ENCODE results near the gene CLCF1.

CLCF1 gene

DNA sequence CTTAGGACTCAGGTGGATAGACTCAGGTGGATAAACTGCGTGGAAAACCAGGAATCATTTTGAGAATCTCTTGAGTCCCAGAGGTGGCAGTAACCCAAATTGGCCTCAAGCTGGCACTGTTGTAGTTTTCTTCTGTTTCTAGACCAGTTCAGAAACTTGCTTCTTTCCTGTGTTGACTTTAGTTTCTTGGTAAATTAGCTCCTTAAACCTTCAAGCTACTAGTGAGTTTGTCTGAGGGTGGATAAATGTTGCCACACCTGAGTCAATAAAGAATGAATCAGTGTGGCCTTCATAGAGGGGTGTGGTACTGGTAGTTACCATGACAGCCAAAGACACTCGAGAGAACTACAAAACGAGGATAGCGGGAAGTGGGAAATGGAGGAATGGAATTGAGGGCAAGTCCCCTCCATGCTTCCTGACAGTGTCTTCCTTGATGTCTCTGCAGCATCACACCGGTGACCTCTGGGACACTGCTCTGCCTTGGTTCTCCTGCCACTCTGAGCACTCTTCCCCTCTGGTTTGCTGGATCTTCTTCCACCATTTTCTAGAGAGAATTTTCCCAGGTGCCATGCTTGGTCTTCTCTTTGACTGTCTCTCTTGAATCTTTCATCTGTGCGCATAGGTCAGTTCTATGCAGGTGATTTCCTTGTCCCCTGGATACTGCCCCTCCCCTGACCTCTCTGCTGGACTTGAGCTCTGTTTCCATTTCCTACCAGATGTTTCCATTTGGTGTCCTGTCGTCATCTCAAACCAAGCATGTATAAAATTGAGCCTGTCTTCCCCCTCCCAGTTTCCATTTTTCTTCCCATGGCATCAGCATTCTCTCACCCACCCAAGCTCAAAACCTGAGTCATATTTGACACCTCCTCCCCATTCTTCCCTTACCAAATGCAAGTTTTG lies 27.2 kb downstream of the CLCF1 start:
- no peaks in the 10 kb centered on the region for H3K36me3 ChIP-seq (ENCODE audit: control insufficient read depth, insufficient read depth, low read length)

DNA sequence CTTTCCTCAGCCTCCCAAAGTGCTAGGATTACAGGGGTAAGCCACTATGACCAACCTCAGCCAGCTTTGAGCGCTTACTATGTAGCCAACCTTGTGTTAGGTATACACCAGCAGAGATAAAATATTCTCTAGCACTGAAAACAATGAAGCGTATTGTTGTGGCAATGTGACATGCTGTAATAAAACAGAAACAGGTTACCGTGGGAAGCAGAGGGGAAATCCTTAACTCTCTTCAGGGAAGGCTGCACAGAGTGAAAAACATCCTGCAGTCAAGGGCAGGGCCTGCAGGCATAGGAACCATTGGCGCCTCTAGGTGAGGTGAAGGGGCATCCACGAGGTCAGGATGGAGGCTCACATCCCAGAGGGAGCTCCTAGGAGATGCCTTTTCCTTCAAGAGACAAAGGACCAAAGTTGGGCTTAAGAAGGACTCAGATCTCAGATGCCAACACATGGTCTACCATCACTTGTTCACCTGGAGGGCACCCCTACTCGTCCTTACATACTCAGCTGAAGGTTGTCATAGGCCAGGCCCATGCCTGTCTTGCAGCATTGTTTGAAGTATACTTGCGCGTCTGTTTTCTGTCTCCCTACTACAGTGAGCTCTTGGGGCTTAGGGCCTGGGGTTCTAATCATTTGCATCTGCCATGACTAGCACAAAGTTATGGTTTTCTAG lies 28.0 kb downstream of the CLCF1 start:
- Histone ChIP-seq H3K4me3 (ENCODE audit: low read length) (no peak overlapping the region), H3K9me3 (ENCODE audit: control insufficient read depth, insufficient read depth, low read length) (no peaks in the 10 kb centered on the region), H3K27ac (ENCODE audit: low read length) (no peak overlapping the region), H3K27me3 (ENCODE audit: control insufficient read depth, insufficient read depth, low read length) (no peaks in the 10 kb centered on the region), H3K4me1 (ENCODE audit: control insufficient read depth, insufficient read depth, low read length) (no peaks in the 10 kb centered on the region; the same call in 1 of the 2 replicates), H3K36me3 (ENCODE audit: control insufficient read depth, insufficient read depth, low read length) (no peaks in the 10 kb centered on the region)
- no CpG with 5 or more reads among the region's 8 CpGs for WGBS (ENCODE audit: insufficient coverage, insufficient read length)
- no peak for DNase-seq (ENCODE audit: low read depth, low spot score)

More for the DNA sequence above, 27.2 kb downstream of the CLCF1 start:
- Histone ChIP-seq H3K27me3 (ENCODE audit: control insufficient read depth, insufficient read depth, low read length) (no peaks in the 10 kb centered on the region), H3K9me3 (ENCODE audit: control insufficient read depth, insufficient read depth, low read length) (no peaks in the 10 kb centered on the region), H3K4me3 (ENCODE audit: low read length) (no peak overlapping the region), H3K27ac (ENCODE audit: low read length) (no peak overlapping the region), H3K4me1 (ENCODE audit: control insufficient read depth, insufficient read depth, low read length) (no peaks in the 10 kb centered on the region; the same call in 1 of the 2 replicates)
- DNase-seq (ENCODE audit: low read depth, low spot score) = no peak
- no CpG with 5 or more reads among the region's 7 CpGs for WGBS (ENCODE audit: insufficient coverage, insufficient read length)

GRCh38 chr11:67344264-67344663 lies 29.1 kb downstream of the CLCF1 start:
- WGBS (ENCODE audit: insufficient coverage, insufficient read length) = no CpG with 5 or more reads among the region's 4 CpGs
- Histone ChIP-seq H3K27ac (ENCODE audit: low read length) (no peak overlapping the region), H3K36me3 (ENCODE audit: control insufficient read depth, insufficient read depth, low read length) (no peaks in the 10 kb centered on the region), H3K4me3 (ENCODE audit: low read length) (no peak overlapping the region), H3K9me3 (ENCODE audit: control insufficient read depth, insufficient read depth, low read length) (no peaks in the 10 kb centered on the region), H3K4me1 (ENCODE audit: control insufficient read depth, insufficient read depth, low read length) (no peaks in the 10 kb centered on the region; the same call in 1 of the 2 replicates), H3K27me3 (ENCODE audit: control insufficient read depth, insufficient read depth, low read length) (no peaks in the 10 kb centered on the region)
- DNase-seq (ENCODE audit: low read depth, low spot score) = no peak

DNA sequence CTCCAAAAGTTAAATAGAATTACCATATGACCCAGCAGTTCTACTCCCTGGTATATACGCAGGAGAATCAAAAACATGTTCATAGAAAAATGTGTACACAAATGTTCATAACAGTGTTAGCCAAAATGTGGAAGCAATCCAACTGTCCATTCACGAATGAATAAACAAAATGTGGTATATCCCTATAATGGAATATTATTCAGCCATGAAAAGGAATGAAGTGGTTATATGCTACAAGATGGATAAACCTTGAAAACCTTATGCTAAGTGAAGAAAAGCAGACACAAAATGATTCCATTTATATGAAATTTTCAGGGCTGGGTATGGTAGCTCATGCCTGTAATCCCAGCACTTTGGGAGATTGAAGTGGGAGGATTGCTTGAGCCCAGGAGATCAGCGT lies 36.1 kb downstream of the CLCF1 start:
- H3K9me3 ChIP-seq (ENCODE audit: control insufficient read depth, insufficient read depth, low read length) = no peaks in the 10 kb centered on the region
- H3K27me3 ChIP-seq (ENCODE audit: control insufficient read depth, insufficient read depth, low read length) = no peaks in the 10 kb centered on the region
- no peak overlapping the region for H3K27ac ChIP-seq (ENCODE audit: low read length)
- no peaks in the 10 kb centered on the region for H3K36me3 ChIP-seq (ENCODE audit: control insufficient read depth, insufficient read depth, low read length)
- H3K4me3 ChIP-seq (ENCODE audit: low read length) = no peak overlapping the region
- DNase-seq (ENCODE audit: low read depth, low spot score) = no peak
- H3K4me1 ChIP-seq (ENCODE audit: control insufficient read depth, insufficient read depth, low read length) = no peaks in the 10 kb centered on the region
- no CpG with 5 or more reads among the region's 3 CpGs for WGBS (ENCODE audit: insufficient coverage, insufficient read length)

GRCh38 chr11:67332081-67332691 lies 41.2 kb downstream of the CLCF1 start:
- no peak for DNase-seq (ENCODE audit: low read depth, low spot score)
- Histone ChIP-seq H3K9me3 (ENCODE audit: control insufficient read depth, insufficient read depth, low read length) (no peaks in the 10 kb centered on the region), H3K27ac (ENCODE audit: low read length) (no peak overlapping the region), H3K36me3 (ENCODE audit: control insufficient read depth, insufficient read depth, low read length) (no peaks in the 10 kb centered on the region), H3K4me3 (ENCODE audit: low read length) (no peak overlapping the region), H3K4me1 (ENCODE audit: control insufficient read depth, insufficient read depth, low read length) (no peaks in the 10 kb centered on the region), H3K27me3 (ENCODE audit: control insufficient read depth, insufficient read depth, low read length) (no peaks in the 10 kb centered on the region)
- no CpG with 5 or more reads among the region's 6 CpGs for WGBS (ENCODE audit: insufficient coverage, insufficient read length)

DNA sequence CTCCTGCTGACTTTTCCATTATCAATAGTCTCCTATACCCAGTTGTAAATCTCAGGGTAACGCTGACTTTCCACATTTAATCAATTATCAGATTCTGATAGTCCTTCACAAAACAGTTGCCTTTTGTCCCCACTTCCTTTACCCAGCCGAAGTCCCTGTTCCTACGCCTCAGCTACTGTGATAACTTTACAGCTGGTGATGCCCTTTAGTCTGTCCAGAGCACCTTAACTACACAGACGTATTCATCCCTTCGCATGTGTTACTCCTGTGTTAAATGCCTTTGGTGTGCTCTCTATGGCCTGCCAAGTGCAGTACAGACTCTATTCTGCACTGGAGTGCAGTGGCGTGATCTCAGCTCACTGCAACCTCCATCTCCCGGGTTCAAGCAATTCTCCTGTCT lies 49.9 kb downstream of the CLCF1 start:
- Histone ChIP-seq H3K27me3 (ENCODE audit: control insufficient read depth, insufficient read depth, low read length) (peaks cover 5% of the 10 kb centered on the region; the same call in 1 of the 2 replicates), H3K4me3 (ENCODE audit: low read length) (no peak overlapping the region), H3K27ac (ENCODE audit: low read length) (no peak overlapping the region), H3K9me3 (ENCODE audit: control insufficient read depth, insufficient read depth, low read length) (no peaks in the 10 kb centered on the region), H3K36me3 (ENCODE audit: control insufficient read depth, insufficient read depth, low read length) (no peaks in the 10 kb centered on the region), H3K4me1 (ENCODE audit: control insufficient read depth, insufficient read depth, low read length) (no peaks in the 10 kb centered on the region)
- no CpG with 5 or more reads among the region's 7 CpGs for WGBS (ENCODE audit: insufficient coverage, insufficient read length)
- DNase-seq (ENCODE audit: low read depth, low spot score) = no peak

DNA sequence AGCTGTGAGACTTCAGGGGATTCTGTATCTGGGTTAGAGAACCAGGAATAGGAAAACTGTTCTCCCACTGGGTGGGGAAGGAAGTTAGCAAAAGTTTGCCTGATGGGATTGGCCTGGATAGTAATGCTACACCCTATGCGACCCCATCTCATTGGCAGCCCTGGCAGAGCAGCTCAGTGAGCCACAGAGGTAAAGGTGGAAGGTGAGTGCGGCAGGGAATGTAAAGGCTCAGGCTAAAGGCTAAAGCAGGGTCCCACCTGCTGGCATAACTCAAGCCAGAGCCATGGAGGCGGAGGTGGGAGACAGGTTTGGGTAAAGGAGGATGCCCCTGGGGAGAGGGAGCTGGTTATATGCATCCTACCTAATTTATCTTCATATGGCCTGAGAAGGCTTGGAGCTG lies 51.3 kb downstream of the CLCF1 start:
- no CpG with 5 or more reads among the region's 3 CpGs for WGBS (ENCODE audit: insufficient coverage, insufficient read length)
- no peak overlapping the region for H3K4me3 ChIP-seq (ENCODE audit: low read length)
- H3K36me3 ChIP-seq (ENCODE audit: control insufficient read depth, insufficient read depth, low read length) = no peaks in the 10 kb centered on the region
- H3K27me3 ChIP-seq (ENCODE audit: control insufficient read depth, insufficient read depth, low read length) = peaks cover 10% of the 10 kb centered on the region; the same call in 1 of the 2 replicates
- no peak overlapping the region for H3K27ac ChIP-seq (ENCODE audit: low read length)
- no peaks in the 10 kb centered on the region for H3K9me3 ChIP-seq (ENCODE audit: control insufficient read depth, insufficient read depth, low read length)
- H3K4me1 ChIP-seq (ENCODE audit: control insufficient read depth, insufficient read depth, low read length) = no peaks in the 10 kb centered on the region
- DNase-seq (ENCODE audit: low read depth, low spot score) = no peak

DNA sequence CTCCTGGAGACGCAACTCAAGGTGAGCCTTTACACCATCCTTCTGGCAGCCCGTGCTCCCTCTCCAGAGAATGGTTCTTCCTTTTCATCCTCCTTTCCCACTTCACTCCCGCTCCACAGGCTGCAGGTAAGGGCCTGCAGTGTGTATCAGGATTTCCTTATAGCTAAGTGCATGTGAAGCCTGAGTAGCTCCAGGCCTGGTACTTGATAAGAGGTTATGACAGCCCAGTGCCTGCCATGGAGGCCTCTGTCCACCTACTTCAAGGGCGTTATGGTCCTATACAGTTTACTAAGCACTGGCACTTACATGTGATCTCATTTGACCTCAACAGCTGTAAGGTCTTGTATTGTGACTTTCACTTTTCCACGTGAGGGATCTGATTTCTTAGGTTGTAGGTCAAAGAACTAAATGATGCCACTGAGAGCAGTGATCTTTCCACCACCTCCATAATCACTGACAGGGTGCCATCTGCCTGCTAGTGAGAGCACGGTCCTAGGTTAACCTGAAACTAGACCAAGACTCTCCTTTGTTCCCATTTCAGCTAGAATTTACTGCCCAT lies 52.0 kb downstream of the CLCF1 start:
- no peaks in the 10 kb centered on the region for H3K36me3 ChIP-seq (ENCODE audit: control insufficient read depth, insufficient read depth, low read length)
- no peaks in the 10 kb centered on the region for H3K9me3 ChIP-seq (ENCODE audit: control insufficient read depth, insufficient read depth, low read length)
- WGBS (ENCODE audit: insufficient coverage, insufficient read length) = no CpG with 5 or more reads among the region's 6 CpGs
- DNase-seq (ENCODE audit: low read depth, low spot score) = no peak
- H3K4me1 ChIP-seq (ENCODE audit: control insufficient read depth, insufficient read depth, low read length) = no peaks in the 10 kb centered on the region
- H3K4me3 ChIP-seq (ENCODE audit: low read length) = no peak overlapping the region
- peaks cover 10% of the 10 kb centered on the region; the same call in 1 of the 2 replicates for H3K27me3 ChIP-seq (ENCODE audit: control insufficient read depth, insufficient read depth, low read length)
- H3K27ac ChIP-seq (ENCODE audit: low read length) = no peak overlapping the region

GRCh38 chr11:67320691-67321090 lies 52.7 kb downstream of the CLCF1 start:
- no peaks in the 10 kb centered on the region for H3K9me3 ChIP-seq (ENCODE audit: control insufficient read depth, insufficient read depth, low read length)
- no peak for DNase-seq (ENCODE audit: low read depth, low spot score)
- no peaks in the 10 kb centered on the region for H3K4me1 ChIP-seq (ENCODE audit: control insufficient read depth, insufficient read depth, low read length)
- no CpG with 5 or more reads among the region's 2 CpGs for WGBS (ENCODE audit: insufficient coverage, insufficient read length)
- peaks cover 10% of the 10 kb centered on the region; the same call in 1 of the 2 replicates for H3K27me3 ChIP-seq (ENCODE audit: control insufficient read depth, insufficient read depth, low read length)
- H3K36me3 ChIP-seq (ENCODE audit: control insufficient read depth, insufficient read depth, low read length) = no peaks in the 10 kb centered on the region
- no peak overlapping the region for H3K4me3 ChIP-seq (ENCODE audit: low read length)
- H3K27ac ChIP-seq (ENCODE audit: low read length) = no peak overlapping the region

DNA sequence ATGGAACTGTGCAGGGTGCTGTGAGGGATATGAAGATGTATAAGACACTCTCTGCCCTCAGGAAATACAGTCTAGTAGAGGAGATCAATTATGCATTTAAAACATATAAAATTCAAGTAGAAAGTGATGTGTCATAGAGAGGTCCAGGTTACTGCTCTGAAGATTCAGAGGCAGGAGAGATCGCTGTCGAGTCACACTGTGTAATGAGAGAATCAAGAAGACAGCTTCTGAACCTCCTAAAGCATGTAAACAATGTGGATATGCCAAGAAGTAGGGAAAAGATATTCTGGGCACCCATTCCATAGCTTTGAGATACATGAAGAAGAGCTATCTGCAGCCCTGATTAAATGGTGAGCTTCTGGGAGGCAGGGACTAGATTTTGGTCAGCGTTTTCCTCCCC lies 53.4 kb downstream of the CLCF1 start:
- DNase-seq (ENCODE audit: low read depth, low spot score) = no peak
- Histone ChIP-seq H3K4me1 (ENCODE audit: control insufficient read depth, insufficient read depth, low read length) (no peaks in the 10 kb centered on the region), H3K27ac (ENCODE audit: low read length) (no peak overlapping the region), H3K4me3 (ENCODE audit: low read length) (no peak overlapping the region), H3K27me3 (ENCODE audit: control insufficient read depth, insufficient read depth, low read length) (peaks cover 10% of the 10 kb centered on the region; the same call in 1 of the 2 replicates), H3K36me3 (ENCODE audit: control insufficient read depth, insufficient read depth, low read length) (no peaks in the 10 kb centered on the region), H3K9me3 (ENCODE audit: control insufficient read depth, insufficient read depth, low read length) (no peaks in the 10 kb centered on the region)
- WGBS (ENCODE audit: insufficient coverage, insufficient read length) = no CpG with 5 or more reads among the region's 3 CpGs
